Stomach (tissue), 9 donors: Measurements from ENCODE around the gene FAM120AOS. TPM values are rescaled to one million over a fixed set of nuclear protein-coding genes. Genes with fewer than 3 reads are reported as not detected.

Experiments
- DNase-seq, 2 donors: peaks; one replicate each; pipeline versions ENCODE4 v3.0.0 to v3.0.0-alpha.2; 2013 to 2019
- H3K27ac ChIP-seq, 5 donors: fragments of 200-600 bp in 4 of 5; sonication (generic) in 4 of 5; one replicate each; pipeline ENCODE4 v1.5.1; 2013 to 2019; ENCODE audit warnings: mild to moderate bottlenecking in 1 of 5, moderate library complexity in 1 of 5
- H3K27me3 ChIP-seq, 3 donors: fragments of 200-600 bp; sonication (generic); one replicate each; pipeline ENCODE4 v1.5.1; 2017 to 2019; ENCODE audit warnings: mixed run types in 1 of 3
- H3K36me3 ChIP-seq, 4 donors: fragments of 200-600 bp; sonication (generic); 1 replicate in 3 of 4; 2 replicates in 1 of 4; pipeline ENCODE4 v1.5.1; 2016 to 2019
- H3K4me1 ChIP-seq, 4 donors: fragments of 200-600 bp; sonication (generic); one replicate each; pipeline ENCODE4 v1.5.1; 2016 to 2019
- H3K4me3 ChIP-seq, 4 donors: fragments of 200-600 bp; sonication (generic) in 3 of 4; one replicate each; pipeline ENCODE4 v1.5.1; 2016 to 2019; ENCODE audit warnings: mild to moderate bottlenecking in 1 of 4
- H3K9me3 ChIP-seq, 4 donors: fragments of 200-600 bp; sonication (generic); one replicate each; pipeline ENCODE4 v1.5.1; 2016 to 2019
- CTCF ChIP-seq, 7 experiments: fragments of 450-650 bp in 4 of 7; fragments of 200-600 bp in 3 of 7; sonication (generic) in 3 of 7; IDR thresholded peaks; one replicate each; pipeline ENCODE4 v1.5.1; 2016 to 2019; ENCODE audit warnings: antibody characterized with exemption in 7 of 7, control low read depth in 2 of 7, mild to moderate bottlenecking in 1 of 7
- EP300 ChIP-seq: sonication (generic); formaldehyde crosslinking; IDR thresholded peaks from one replicate; pipeline ENCODE4 v1.6.1; 2017; ENCODE audit warnings: antibody characterized with exemption
- POLR2A ChIP-seq, 4 donors: fragments of 450-650 bp; IDR thresholded peaks; one replicate each; pipeline ENCODE4 v1.6.1; 2016; ENCODE audit warnings: antibody characterized with exemption in 4 of 4, control low read depth in 2 of 4, mild to moderate bottlenecking in 1 of 4, moderate library complexity in 1 of 4
- POLR2AphosphoS5 ChIP-seq, 3 donors: sonication (generic); formaldehyde crosslinking; IDR thresholded peaks; one replicate each; pipeline ENCODE4 v1.6.1; 2016; ENCODE audit warnings: antibody characterized with exemption in 3 of 3
- WGBS, 5 donors: extraction: QIAGEN DNeasy Blood & Tissue Kit in 3 of 5; methylation state at CpG; one replicate each; pipeline versions ENCODE4 v1.1.5 to v1.1.7; 2013 to 2018; 5-methylcytosine and 5-hydroxymethylcytosine counted together
- intact Hi-C: fragments of 100-400 bp; cut with DNase I; formaldehyde crosslinking; loops from one replicate; pipeline ENCODE4 v1.15.1; 2023; ENCODE audit warnings: low total_unique reads
- polyA plus RNA-seq, 3 donors: library from polyadenylated mRNA; stranded (reverse); fragments of 200-250 nt; gene quantifications; one replicate each; pipeline ENCODE4 v1.2.3, GENCODE V29; 2013
- total RNA-seq, 5 donors: library from RNA; depleted of rRNA; stranded (reverse); fragments of >200 nt; gene quantifications; one replicate each; pipeline versions ENCODE4 v1.1.0 to v1.2.3, GENCODE V29; 2014 to 2016
- donor health status: healthy with polysubstance abuse.
- donor health status: Bipolar disorder and iron deficiency.
- donor health status: healthy.

The FAM120AOS gene
- total and polyA plus RNA-seq, 8 donors: 12.9 to 232 (median 39.3) TPM

GRCh38 chr9:93496285-93496684 lies 42.9 kb upstream of the FAM120AOS start:
- Histone ChIP-seq H3K36me3 (peaks cover 40 to 71% (median 61%) of the 10 kb centered on the region in 4 donors), H3K9me3 (no peaks in the 10 kb centered on the region), H3K27ac (no peak overlapping the region), H3K4me3 (no peak overlapping the region), H3K4me1 (peaks cover 5 to 49% (median 28%) of the 10 kb centered on the region in 4 donors), H3K27me3 (no peaks in the 10 kb centered on the region)
- intact Hi-C loops: no loop called here
- no peak for DNase-seq
- 75 to 92% (median 89%) methylated on average over 3 of the region's 3 CpGs for WGBS, 5 donors
- TF ChIP-seq POLR2AphosphoS5 (IDR thresholded peaks at IDR 0.05) (no peak), EP300 (no peak), POLR2A (IDR thresholded peaks at IDR 0.05) (no peak), CTCF (IDR thresholded peaks at IDR 0.05) (no peak)

- Histone ChIP-seq H3K4me1 (peaks cover 2 to 32% (median 12%) of the 10 kb centered on the region in 4 donors), H3K27ac (no peak overlapping the region), H3K4me3 (no peak overlapping the region), H3K27me3 (no peaks in the 10 kb centered on the region), H3K36me3 (peaks cover 28 to 69% (median 56%) of the 10 kb centered on the region in 4 donors), H3K9me3 (no peaks in the 10 kb centered on the region)
- TF ChIP-seq POLR2A (IDR thresholded peaks at IDR 0.05) (no peak), EP300 (no peak), CTCF (IDR thresholded peaks at IDR 0.05) (no peak), POLR2AphosphoS5 (IDR thresholded peaks at IDR 0.05) (no peak)
- DNase-seq: no peak
- intact Hi-C loops: no loop called here
- WGBS, 5 donors: 82 to 90% (median 85%) methylated on average over 12 of the region's 12 CpGs
Measured at GRCh38 chr9:93493949-93494348, 40.6 kb upstream of the FAM120AOS start.

- intact Hi-C loops: no loop called here
- Histone ChIP-seq H3K36me3 (peaks cover 19 to 67% (median 44%) of the 10 kb centered on the region in 4 donors), H3K4me3 (no peak overlapping the region), H3K27ac (no peak overlapping the region), H3K27me3 (no peaks in the 10 kb centered on the region), H3K9me3 (no peaks in the 10 kb centered on the region), H3K4me1 (peaks cover 0 to 23% (median 12%) of the 10 kb centered on the region in 4 donors)
- TF ChIP-seq EP300 (no peak), POLR2A (IDR thresholded peaks at IDR 0.05) (no peak), CTCF (IDR thresholded peaks at IDR 0.05) (no peak)
- DNase-seq: no peak
- WGBS, 5 donors: 56 to 71% (median 57%) methylated on average over 5 of the region's 5 CpGs
Measured at GRCh38 chr9:93492327-93492726, 38.9 kb upstream of the FAM120AOS start.

GRCh38 chr9:93491593-93492232 lies 38.3 kb upstream of the FAM120AOS start:
- no peak overlapping the region for H3K27ac ChIP-seq
- intact Hi-C loops: no loop called here
- H3K4me1 ChIP-seq: peaks cover 0 to 26% (median 12%) of the 10 kb centered on the region in 4 donors
- no peak overlapping the region for H3K4me3 ChIP-seq
- H3K9me3 ChIP-seq: no peaks in the 10 kb centered on the region
- TF ChIP-seq EP300 (no peak), CTCF (IDR thresholded peaks at IDR 0.05) (no peak), POLR2A (IDR thresholded peaks at IDR 0.05) (no peak), POLR2AphosphoS5 (IDR thresholded peaks at IDR 0.05) (no peak)
- no peak for DNase-seq
- WGBS, 5 donors: 58 to 76% (median 68%) methylated on average over 3 of the region's 3 CpGs
- no peaks in the 10 kb centered on the region for H3K27me3 ChIP-seq
- peaks cover 14 to 61% (median 38%) of the 10 kb centered on the region in 4 donors for H3K36me3 ChIP-seq
